ENCODE results near the gene SETDB2. TPM values are rescaled to one million over a fixed set of nuclear protein-coding genes. Genes with fewer than 3 reads are reported as not detected.

Gene SETDB2
- total RNA-seq, 1 experiment from 2014 or later: 2.7 TPM

DNA sequence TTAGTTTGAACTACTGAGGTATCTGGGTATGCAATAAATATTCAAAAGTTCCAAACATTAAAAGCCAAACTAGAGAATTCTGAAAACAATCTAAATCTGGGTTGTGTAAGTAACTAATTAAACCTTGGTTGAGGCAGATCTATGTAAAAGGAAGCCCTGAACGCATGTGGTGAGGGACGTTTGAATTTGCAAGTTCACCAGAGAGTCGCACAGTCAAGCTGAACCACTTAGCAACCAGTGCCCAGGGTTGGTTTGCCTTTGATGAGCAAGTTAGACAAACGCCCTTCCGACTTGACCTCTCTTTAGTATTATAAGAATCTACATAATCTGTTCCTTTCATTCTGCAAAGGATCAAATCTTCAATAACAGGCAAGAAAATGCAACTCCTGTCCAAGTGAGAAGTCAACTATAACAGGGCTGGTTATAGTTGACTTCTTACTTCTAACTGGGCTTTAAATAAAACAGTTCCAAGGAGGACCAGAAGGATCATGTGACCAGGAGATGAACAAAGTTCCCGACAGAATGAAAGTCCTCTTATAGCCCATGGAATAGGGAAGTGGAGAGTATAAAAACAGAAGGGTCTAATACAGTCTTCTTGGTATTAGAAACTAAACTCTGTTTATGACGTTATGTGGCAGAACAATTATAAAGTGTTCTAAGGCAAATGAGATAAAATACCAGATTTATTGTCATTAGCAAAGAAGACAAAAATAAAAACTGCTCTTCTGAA lies 92.2 kb downstream of the SETDB2 start:
- no peak overlapping the region for H3K4me2 ChIP-seq (ENCODE audit: low read length)
- H3K27me3 ChIP-seq (ENCODE audit: low read length): no peaks in the 10 kb centered on the region
- H3K4me3 ChIP-seq (ENCODE audit: low read length): no peak overlapping the region
- no peak overlapping the region for H2AFZ ChIP-seq (ENCODE audit: low read length)
- H3K79me2 ChIP-seq (ENCODE audit: low read length): no peaks in the 10 kb centered on the region
- H3K27ac ChIP-seq (ENCODE audit: low read length): no peak overlapping the region
- peaks cover 5% of the 10 kb centered on the region; the same call in 1 of the 2 replicates for H3K36me3 ChIP-seq (ENCODE audit: low read depth, low read length)
- no peaks in the 10 kb centered on the region for H4K20me1 ChIP-seq (ENCODE audit: low read length)
- no TSS peak for BruUV-seq (replicated peaks)
- no peaks in the 10 kb centered on the region for H3F3A ChIP-seq (ENCODE audit: low read length, unreplicated experiment)
- no peaks in the 10 kb centered on the region for H3K9me3 ChIP-seq (ENCODE audit: low read length)
- ChIA-PET CTCF (no interaction called here), POLR2A (ENCODE audit: unreplicated experiment) (no interaction called here)
- H3K9me2 ChIP-seq (replicated peaks; ENCODE audit: low read length): no peaks in the 10 kb centered on the region
- DNase-seq (no peak), ATAC-seq (no peak)
- TF ChIP-seq EZH2 (IDR thresholded peaks at IDR 0.05; ENCODE audit: low read length, unreplicated experiment) (no peak), EZH2phosphoT487 (IDR thresholded peaks at IDR 0.05; ENCODE audit: borderline replicate concordance, low read length) (no peak)
- TF ChIP-seq, protein P1, sequence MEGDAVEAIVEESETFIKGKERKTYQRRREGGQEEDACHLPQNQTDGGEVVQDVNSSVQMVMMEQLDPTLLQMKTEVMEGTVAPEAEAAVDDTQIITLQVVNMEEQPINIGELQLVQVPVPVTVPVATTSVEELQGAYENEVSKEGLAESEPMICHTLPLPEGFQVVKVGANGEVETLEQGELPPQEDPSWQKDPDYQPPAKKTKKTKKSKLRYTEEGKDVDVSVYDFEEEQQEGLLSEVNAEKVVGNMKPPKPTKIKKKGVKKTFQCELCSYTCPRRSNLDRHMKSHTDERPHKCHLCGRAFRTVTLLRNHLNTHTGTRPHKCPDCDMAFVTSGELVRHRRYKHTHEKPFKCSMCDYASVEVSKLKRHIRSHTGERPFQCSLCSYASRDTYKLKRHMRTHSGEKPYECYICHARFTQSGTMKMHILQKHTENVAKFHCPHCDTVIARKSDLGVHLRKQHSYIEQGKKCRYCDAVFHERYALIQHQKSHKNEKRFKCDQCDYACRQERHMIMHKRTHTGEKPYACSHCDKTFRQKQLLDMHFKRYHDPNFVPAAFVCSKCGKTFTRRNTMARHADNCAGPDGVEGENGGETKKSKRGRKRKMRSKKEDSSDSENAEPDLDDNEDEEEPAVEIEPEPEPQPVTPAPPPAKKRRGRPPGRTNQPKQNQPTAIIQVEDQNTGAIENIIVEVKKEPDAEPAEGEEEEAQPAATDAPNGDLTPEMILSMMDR (conservative IDR thresholded peaks at IDR 0.05; ENCODE audit: low read depth, low read length): no peak
- intact Hi-C loops (cut with micrococcal nuclease): no loop called here
- H3K4me1 ChIP-seq (ENCODE audit: insufficient read depth, low read length): no peaks in the 10 kb centered on the region
- H3K9ac ChIP-seq (ENCODE audit: low read length): no peak overlapping the region

DNA sequence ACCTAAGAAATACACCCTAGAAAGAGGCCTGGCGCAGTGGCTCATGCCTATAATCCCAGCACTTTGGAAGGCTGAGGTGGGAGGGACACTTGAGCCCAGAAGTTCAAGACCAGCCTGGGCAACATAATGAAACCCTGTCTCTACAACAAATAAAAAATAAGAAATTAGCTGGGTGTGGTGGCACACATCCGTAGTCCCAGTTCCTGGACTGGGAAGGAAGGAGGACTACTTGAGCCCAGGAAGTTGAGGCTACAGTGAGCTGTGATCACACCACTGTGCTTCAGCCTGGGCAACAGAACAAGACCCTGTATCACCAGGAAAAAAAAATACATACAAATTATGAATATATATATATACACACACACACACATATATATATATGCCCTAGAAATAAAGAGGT lies 94.3 kb downstream of the SETDB2 start:
- ChIA-PET CTCF (no interaction called here), POLR2A (ENCODE audit: unreplicated experiment) (interaction anchor here (0.7 kb wide), 1 partner anchor 398 kb away, joined by 13 read pairs; the partner anchor contains the start of gene SPRYD7)
- Histone ChIP-seq H3K4me3 (ENCODE audit: low read length) (no peak overlapping the region), H3K27ac (ENCODE audit: low read length) (no peak overlapping the region), H2AFZ (ENCODE audit: low read length) (no peak overlapping the region), H3K9me2 (replicated peaks; ENCODE audit: low read length) (no peaks in the 10 kb centered on the region), H3K9ac (ENCODE audit: low read length) (no peak overlapping the region), H3K27me3 (ENCODE audit: low read length) (no peaks in the 10 kb centered on the region), H3K4me1 (ENCODE audit: insufficient read depth, low read length) (no peaks in the 10 kb centered on the region), H3K36me3 (ENCODE audit: low read depth, low read length) (peaks cover 5% of the 10 kb centered on the region; the same call in 1 of the 2 replicates), H3K4me2 (ENCODE audit: low read length) (no peak overlapping the region), H3K9me3 (ENCODE audit: low read length) (no peaks in the 10 kb centered on the region), H3F3A (ENCODE audit: low read length, unreplicated experiment) (no peaks in the 10 kb centered on the region), H3K79me2 (ENCODE audit: low read length) (no peaks in the 10 kb centered on the region), H4K20me1 (ENCODE audit: low read length) (no peaks in the 10 kb centered on the region)
- intact Hi-C loops (cut with micrococcal nuclease): no loop called here
- TF ChIP-seq EZH2phosphoT487 (IDR thresholded peaks at IDR 0.05; ENCODE audit: borderline replicate concordance, low read length) (no peak), EZH2 (IDR thresholded peaks at IDR 0.05; ENCODE audit: low read length, unreplicated experiment) (no peak)
- TF ChIP-seq, protein P1 (conservative IDR thresholded peaks at IDR 0.05; ENCODE audit: low read depth, low read length): no peak
- no TSS peak for BruUV-seq (replicated peaks)
- DNase-seq (no peak), ATAC-seq (no peak)

DNA sequence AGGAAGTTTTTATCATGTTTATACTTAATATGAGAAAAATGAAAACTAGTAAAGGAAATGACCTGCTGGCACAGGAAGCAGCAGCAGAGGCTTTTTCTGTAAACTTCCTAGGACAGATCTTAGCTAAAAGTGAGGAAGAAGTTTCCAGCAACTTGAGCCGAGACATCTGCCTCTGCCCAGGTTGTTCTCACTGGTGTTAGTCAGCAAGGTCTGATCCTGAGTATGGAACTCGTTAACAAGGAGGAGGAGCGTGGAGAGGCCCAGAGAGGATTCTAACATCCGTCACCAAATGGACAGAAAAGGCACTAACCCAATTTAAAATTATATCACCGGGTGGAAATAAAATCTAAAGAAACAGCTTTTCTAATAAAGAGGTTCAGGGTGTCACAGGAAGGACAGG lies 95.2 kb downstream of the SETDB2 start:
- intact Hi-C loops (cut with micrococcal nuclease): no loop called here
- ATAC-seq: no peak
- Histone ChIP-seq H2AFZ (ENCODE audit: low read length) (no peak overlapping the region), H3K9ac (ENCODE audit: low read length) (no peak overlapping the region), H3K4me3 (ENCODE audit: low read length) (no peak overlapping the region), H3F3A (ENCODE audit: low read length, unreplicated experiment) (no peaks in the 10 kb centered on the region), H3K27me3 (ENCODE audit: low read length) (no peaks in the 10 kb centered on the region), H3K27ac (ENCODE audit: low read length) (no peak overlapping the region), H3K9me3 (ENCODE audit: low read length) (no peaks in the 10 kb centered on the region), H3K4me1 (ENCODE audit: insufficient read depth, low read length) (no peaks in the 10 kb centered on the region), H3K4me2 (ENCODE audit: low read length) (no peak overlapping the region), H3K36me3 (ENCODE audit: low read depth, low read length) (peaks cover 5% of the 10 kb centered on the region; the same call in 1 of the 2 replicates), H3K9me2 (replicated peaks; ENCODE audit: low read length) (no peaks in the 10 kb centered on the region), H4K20me1 (ENCODE audit: low read length) (no peaks in the 10 kb centered on the region), H3K79me2 (ENCODE audit: low read length) (no peaks in the 10 kb centered on the region)
- ChIA-PET CTCF (no interaction called here), POLR2A (ENCODE audit: unreplicated experiment) (interaction anchor here (0.7 kb wide), 1 partner anchor 397 kb away, joined by 13 read pairs; the partner anchor contains the start of gene SPRYD7)
- no peak for DNase-seq
- BruUV-seq (replicated peaks): no TSS peak
- no peak for TF ChIP-seq EZH2phosphoT487 (IDR thresholded peaks at IDR 0.05; ENCODE audit: borderline replicate concordance, low read length)
- TF ChIP-seq EZH2 (IDR thresholded peaks at IDR 0.05; ENCODE audit: low read length, unreplicated experiment): no peak
- TF ChIP-seq, protein P1 (conservative IDR thresholded peaks at IDR 0.05; ENCODE audit: low read depth, low read length): no peak

Data from PC-3 (cell line).